Measurements from ENCODE around the gene ELFN2. TPM values are rescaled to one million over a fixed set of nuclear protein-coding genes. Genes with fewer than 3 reads are reported as not detected.
"Not testable (repeated sequence)": the region's sequence is repeated elsewhere in the genome, so short reads cannot be mapped to it uniquely, and the experiment has no call there.

Gene ELFN2
- polyA plus RNA-seq (ENCODE audit: insufficient read length) = 1.4 TPM

- DNase-seq (ENCODE audit: low read depth) = no peak
Measured at GRCh38 chr22:37427135-37427710, at the start of gene ELFN2. Gene ELFN2, minus strand, starts transcription at chr22:37427479. Its CDS starts 51,945 bp downstream, at chr22:37375534.

- no peak for DNase-seq (ENCODE audit: low read depth)
Measured at GRCh38 chr22:37476389-37477329, 49.4 kb upstream of the ELFN2 start.

- no peak for DNase-seq (ENCODE audit: low read depth)
Measured at GRCh38 chr22:37474447-37475090, 47.3 kb upstream of the ELFN2 start.

- DNase-seq (ENCODE audit: low read depth) = no peak
Measured at GRCh38 chr22:37473437-37473946, 46.2 kb upstream of the ELFN2 start.

- no peak for DNase-seq (ENCODE audit: low read depth)
Measured at GRCh38 chr22:37472418-37473006, 45.2 kb upstream of the ELFN2 start.

GRCh38 chr22:37471727-37472417, 44.6 kb upstream of the ELFN2 start:
- no peak for DNase-seq (ENCODE audit: low read depth)

- DNase-seq (ENCODE audit: low read depth) = no peak
Measured at GRCh38 chr22:37470087-37470445, 42.8 kb upstream of the ELFN2 start.

- no peak for DNase-seq (ENCODE audit: low read depth)
Measured at GRCh38 chr22:37469416-37470086, 42.3 kb upstream of the ELFN2 start.

GRCh38 chr22:37468201-37468695, 41.0 kb upstream of the ELFN2 start:
- not testable (repeated sequence) for DNase-seq (ENCODE audit: low read depth)

- no peak for DNase-seq (ENCODE audit: low read depth)
Measured at GRCh38 chr22:37467391-37467955, 40.2 kb upstream of the ELFN2 start.

GRCh38 chr22:37464181-37464580, 36.9 kb upstream of the ELFN2 start:
- DNase-seq (ENCODE audit: low read depth) = no peak

- DNase-seq (ENCODE audit: low read depth) = no peak
Measured at GRCh38 chr22:37462983-37463382, 35.7 kb upstream of the ELFN2 start.

- no peak for DNase-seq (ENCODE audit: low read depth)
Measured at GRCh38 chr22:37462436-37462835, 35.2 kb upstream of the ELFN2 start.

GRCh38 chr22:37461961-37462360, 34.7 kb upstream of the ELFN2 start:
- no peak for DNase-seq (ENCODE audit: low read depth)

- no peak for DNase-seq (ENCODE audit: low read depth)
Measured at GRCh38 chr22:37460684-37461083, 33.4 kb upstream of the ELFN2 start.

GRCh38 chr22:37459206-37459605, 31.9 kb upstream of the ELFN2 start:
- DNase-seq (ENCODE audit: low read depth) = no peak

- DNase-seq (ENCODE audit: low read depth) = no peak
Measured at GRCh38 chr22:37457093-37457893, 30.0 kb upstream of the ELFN2 start.

GRCh38 chr22:37456346-37456745, 29.1 kb upstream of the ELFN2 start:
- no peak for DNase-seq (ENCODE audit: low read depth)

- DNase-seq (ENCODE audit: low read depth) = no peak
Measured at GRCh38 chr22:37455896-37456295, 28.6 kb upstream of the ELFN2 start.

Data from forelimb muscle (tissue), 1 donor.